ENCODE results near the gene UBA7.

GRCh38 chr3:49775538-49775937 lies 38.2 kb downstream of the UBA7 start:
- TF ChIP-seq CTCF (IDR thresholded peaks at IDR 0.05; ENCODE audit: extremely low read depth in 1 of 2, insufficient read depth in 1 of 2, low read depth in 1 of 2, low read length in 2 of 2) (no peak), POLR2A (IDR thresholded peaks at IDR 0.05; ENCODE audit: low read depth, low read length) (no peak), POLR2AphosphoS5 (IDR thresholded peaks at IDR 0.05; ENCODE audit: insufficient read depth, low read depth, low read length) (no peak)
